GM21381 (cell line): Measurements from ENCODE around the gene PER1.
A peak's percentile ranks its signal among the peaks of the same experiment; 100 is the strongest.

Source experiments
- ATAC-seq: cut with Tn5 transposase; IDR thresholded peaks from one replicate; pipeline ENCODE4 v1.9.1; 2021; ENCODE audit warnings: mild to moderate bottlenecking, moderate library complexity; ENCODE audit not compliant: unreplicated experiment

The PER1 gene

DNA sequence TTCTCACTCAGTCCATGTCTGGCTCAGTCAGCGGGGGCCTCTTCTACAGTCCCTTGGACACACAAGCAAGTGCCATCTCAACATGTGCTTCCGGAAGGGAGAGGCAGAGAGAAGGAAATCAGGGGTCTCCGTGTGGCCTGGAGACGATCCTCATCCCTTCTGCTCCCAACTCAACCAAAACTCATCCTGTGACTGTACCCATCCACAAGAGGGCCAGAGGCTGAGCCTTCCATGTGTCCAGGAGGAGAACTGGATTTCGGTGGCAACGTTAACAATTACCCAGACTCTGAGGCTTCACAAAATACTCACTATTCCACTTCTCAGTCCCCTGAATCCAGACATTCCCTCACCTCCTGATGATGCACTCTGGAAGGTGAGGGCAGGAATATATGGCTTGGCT, 56.8 kb downstream of the PER1 start:
- ATAC-seq, result no peak

- peak; percentile 59 for ATAC-seq
Measured at GRCh38 chr17:8091033-8091687, 61.0 kb downstream of the PER1 start.
